HepG2 (cell line): Measurements from ENCODE around the gene INPP5K. TPM values are rescaled to one million over a fixed set of nuclear protein-coding genes. Genes with fewer than 3 reads are reported as not detected.

Experiments used
- ATAC-seq: fragments of 200-7000 bp; cut with Tn5 transposase; 3 replicates; pipeline ENCODE4 v1.9.1; 2020; ENCODE audit warnings: mild to moderate bottlenecking, moderate library complexity
- BruUV-seq: library from RNA; stranded (reverse); fragments of 400-500 nt; replicated peaks from 2 replicates; lab custom pipeline; 2021; lab: Mats Ljungman, UMichigan
- CTCF ChIA-PET: fragments of 300-600 bp; formaldehyde crosslinking; extraction: SDS; loops from one replicate; lab custom pipeline; 2021; ENCODE audit warnings: low total read pairs, inconsistent platforms, low intra/inter-chr PET ratio; lab: Yijun Ruan, JAX
- POLR2A ChIA-PET: fragments of 350-600 bp; sonication (Branson Sonifier 250); formaldehyde crosslinking; loops from one replicate; lab custom pipeline; 2020; ENCODE audit warnings: antibody characterized with exemption, inconsistent platforms; lab: Yijun Ruan, JAX
- DNase-seq: peaks from one replicate; pipeline ENCODE4 v3.0.0-alpha.2; 2015; ENCODE audit warnings: low spot score
- FAIRE-seq: peaks from 3 replicates; lab custom pipeline; 2011; peaks lifted over from hg19 to GRCh38; lab: Jason Lieb, UNC
- H2AFZ ChIP-seq: one replicate; pipeline ENCODE4 v1.6.1; 2011; ENCODE audit warnings: low read length, inconsistent platforms
- H3K27ac ChIP-seq: fragments of 300-600 bp; 3 replicates; pipeline ENCODE4 v1.8.0; 2011; ENCODE audit warnings: mixed run types, mild to moderate bottlenecking, mixed read lengths, low read length, inconsistent platforms; ENCODE audit not compliant: insufficient read depth; ENCODE audit errors: extremely low read length
- H3K27me3 ChIP-seq, 2 experiments: fragments of 200-600 bp in 1 of 2; 2 replicates in 1 of 2; 3 replicates in 1 of 2; pipeline versions ENCODE4 v1.6.0 to v1.8.0; 2011; ENCODE audit warnings: low read length in 2 of 2, mild to moderate bottlenecking in 2 of 2, moderate library complexity in 2 of 2, inconsistent platforms in 1 of 2; ENCODE audit not compliant: insufficient read depth in 2 of 2, control insufficient read depth in 1 of 2
- H3K36me3 ChIP-seq, 2 experiments: fragments of 200-600 bp in 1 of 2; replicated peaks in 1 of 2; 2 replicates in 1 of 2; 3 replicates in 1 of 2; pipeline versions ENCODE4 v1.5.1 to v1.8.0; 2011; ENCODE audit warnings: low read length in 2 of 2, inconsistent platforms in 1 of 2; ENCODE audit not compliant: insufficient read depth in 2 of 2, control insufficient read depth in 1 of 2
- H3K4me1 ChIP-seq: 2 replicates; pipeline ENCODE4 v1.5.1; 2012; ENCODE audit warnings: low read length, inconsistent platforms; ENCODE audit not compliant: insufficient read depth
- H3K4me2 ChIP-seq: 2 replicates; pipeline ENCODE4 v1.6.0; 2011; ENCODE audit warnings: low read depth, low read length, inconsistent platforms
- H3K4me3 ChIP-seq, 3 experiments: fragments of 200-600 bp in 1 of 3; sonication (generic), shearing (Covaris generic) in 1 of 3; replicated peaks in 1 of 3; 2 replicates each; pipeline ENCODE4 v1.5.1; 2011 to 2016; ENCODE audit warnings: low read length in 3 of 3, inconsistent platforms in 2 of 3, low read depth in 2 of 3, mild to moderate bottlenecking in 2 of 3, control low read depth in 1 of 3, mixed read lengths in 1 of 3; ENCODE audit not compliant: insufficient read depth in 1 of 3
- H3K79me2 ChIP-seq: one replicate; pipeline ENCODE4 v1.6.1; 2011; ENCODE audit warnings: low read length, inconsistent platforms; ENCODE audit not compliant: insufficient read depth
- H3K9ac ChIP-seq: 2 replicates; pipeline ENCODE4 v1.6.0; 2011; ENCODE audit warnings: mild to moderate bottlenecking, low read depth, low read length, inconsistent platforms; ENCODE audit not compliant: insufficient read depth
- H3K9me3 ChIP-seq: 2 replicates; pipeline ENCODE4 v1.5.1; 2012; ENCODE audit warnings: mild to moderate bottlenecking, low read length
- H4K20me1 ChIP-seq: 2 replicates; pipeline ENCODE4 v1.6.0; 2011; ENCODE audit warnings: inconsistent platforms, mild to moderate bottlenecking, low read length, moderate library complexity; ENCODE audit not compliant: insufficient read depth
- DMAP1 ChIP-seq: IDR thresholded peaks from 2 replicates; pipeline ENCODE4 v1.6.1; 2016
- HOXA9 ChIP-seq: sonication (generic); formaldehyde crosslinking; IDR thresholded peaks from 2 replicates; pipeline ENCODE4 v1.8.1; 2022; ENCODE audit warnings: missing genetic modification reagents, mild to moderate bottlenecking, moderate library complexity, borderline replicate concordance
- JUNB ChIP-seq: sonication (generic); formaldehyde crosslinking; IDR thresholded peaks from 2 replicates; pipeline ENCODE4 v1.8.0; 2022; ENCODE audit warnings: missing genetic modification reagents, mild to moderate bottlenecking, borderline replicate concordance
- MAFK ChIP-seq, 2 experiments: IDR thresholded peaks in 1 of 2; conservative IDR thresholded peaks in 1 of 2; 2 replicates each; pipeline ENCODE4 v1.6.1; 2011; ENCODE audit warnings: improper control_type of control experiment in 2 of 2, low read length in 2 of 2
- NCOA2 ChIP-seq: sonication (generic); formaldehyde crosslinking; IDR thresholded peaks from 2 replicates; pipeline ENCODE4 v1.8.0; 2022; ENCODE audit warnings: inconsistent platforms
- NFYC ChIP-seq: IDR thresholded peaks from 2 replicates; pipeline ENCODE4 v1.6.1; 2016; ENCODE audit warnings: missing genetic modification reagents, missing compliant biosample characterization
- NR2F6 ChIP-seq, 2 experiments: IDR thresholded peaks; 2 replicates each; pipeline ENCODE4 v1.6.1; 2016; ENCODE audit warnings: antibody characterized with exemption in 1 of 2, mild to moderate bottlenecking in 1 of 2
- RAD21 ChIP-seq: fragments of 450-650 bp; formaldehyde crosslinking; IDR thresholded peaks from 2 replicates; pipeline ENCODE4 v1.5.0; 2020; ENCODE audit warnings: mild to moderate bottlenecking
- RARA ChIP-seq: IDR thresholded peaks from 2 replicates; pipeline ENCODE4 v1.6.1; 2016; ENCODE audit warnings: missing genetic modification reagents, missing compliant biosample characterization
- SRY ChIP-seq: sonication (generic); formaldehyde crosslinking; IDR thresholded peaks from 2 replicates; pipeline ENCODE4 v1.8.0; 2022; ENCODE audit warnings: mild to moderate bottlenecking, missing genetic modification reagents
- ZNF30 ChIP-seq: sonication (generic); formaldehyde crosslinking; IDR thresholded peaks from 2 replicates; pipeline ENCODE4 v1.5.0; 2020; ENCODE audit warnings: mild to moderate bottlenecking, missing genetic modification reagents
- ZNF569 ChIP-seq: sonication (generic); formaldehyde crosslinking; IDR thresholded peaks from 2 replicates; pipeline ENCODE4 v1.5.0; 2020; ENCODE audit warnings: mild to moderate bottlenecking, missing genetic modification reagents, moderate library complexity, borderline replicate concordance
- ZNF790 ChIP-seq: sonication (generic); formaldehyde crosslinking; IDR thresholded peaks from 2 replicates; pipeline ENCODE4 v1.8.0; 2022; ENCODE audit warnings: missing genetic modification reagents, mild to moderate bottlenecking, borderline replicate concordance
- WGBS: methylation state at CpG from one replicate; pipeline ENCODE4 v1.1.6; 2017; ENCODE audit warnings: low lambda C conversion rate; 5-methylcytosine and 5-hydroxymethylcytosine counted together
- in situ Hi-C: cut with HindIII; loops from 2 replicates; pipeline ENCODE4 v1.10.0; 2017; ENCODE audit warnings: low pct_unique_long_range_greater_than_20kb; ENCODE audit not compliant: extremely low pct_ligation_motif_present
- intact Hi-C: fragments of 100-400 bp; cut with micrococcal nuclease; formaldehyde crosslinking; loops from one replicate; pipeline ENCODE4 v1.10.0; 2022; ENCODE audit not compliant: unreplicated experiment
- polyA plus RNA-seq, 8 experiments: library from polyadenylated mRNA; depleted of rRNA in 3 of 8; stranded (reverse) in 7 of 8; unstranded in 1 of 8; fragments of >200 nt; fragmentation: Illumina TruSeq in 4 of 8; extraction: Trizol in 4 of 8; gene quantifications; 2 replicates each; pipeline versions ENCODE4 v1.2.1 to v1.2.3, GENCODE V29; 2011 to 2016; ENCODE audit warnings: low read depth in 4 of 8, missing spikeins in 1 of 8, mixed read lengths in 1 of 8; ENCODE audit not compliant: insufficient read depth in 1 of 8
- total RNA-seq, 5 experiments: library from RNA; depleted of rRNA; stranded (reverse); fragments of >200 nt; fragmentation: Illumina TruSeq; extraction: Trizol; gene quantifications; 2 replicates each; pipeline ENCODE4 v1.2.3, GENCODE V29; 2016; ENCODE audit warnings: low read depth in 1 of 5
- TF ChIP-seq, protein P1 (sequence below): sonication (generic); formaldehyde crosslinking; IDR thresholded peaks from 2 replicates; pipeline ENCODE4 v1.4.0; 2020; ENCODE audit warnings: low read depth, missing genetic modification reagents

The INPP5K gene
- total and polyA plus RNA-seq, 2 of the 13 experiments (the other 11 are each of a cell fraction or from before 2014, with no cell fraction given): 4.8 to 9.6 TPM

DNA sequence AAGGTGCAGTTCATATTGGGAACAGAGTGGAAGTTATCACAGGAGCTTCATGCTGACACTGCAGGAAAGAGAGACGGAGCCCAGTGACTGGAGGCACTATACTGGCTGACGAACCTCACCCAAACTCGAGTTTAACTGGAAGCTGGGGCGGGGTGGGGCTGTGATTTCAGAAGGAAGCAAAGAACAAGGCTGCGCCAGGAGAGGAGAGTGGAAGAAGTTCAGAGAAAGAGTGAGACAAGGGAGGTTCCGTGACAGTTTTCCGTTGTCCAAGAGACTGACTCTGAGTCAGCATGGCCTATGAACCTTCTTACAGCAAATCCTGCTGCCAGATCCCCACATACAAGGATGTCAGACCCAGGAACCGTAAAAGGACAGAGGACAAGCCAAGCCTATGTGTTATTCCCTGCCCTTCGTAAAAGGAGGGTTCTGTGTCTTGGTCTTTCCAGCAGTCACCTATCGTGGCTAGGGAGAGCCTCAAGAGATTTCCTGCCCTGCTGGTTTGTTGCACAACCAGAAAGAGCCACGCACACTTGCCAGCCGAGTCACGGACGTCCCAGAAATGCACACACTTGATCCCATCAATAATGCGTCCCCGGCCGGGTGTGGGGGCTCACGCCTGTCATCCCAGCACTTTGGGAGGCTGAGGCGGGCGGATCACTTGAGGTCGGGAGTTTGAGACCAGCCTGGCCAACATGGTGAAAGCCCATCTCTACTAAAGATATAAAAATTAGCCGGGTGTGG lies 41.1 kb upstream of the INPP5K start:
- no TSS peak for BruUV-seq
- no peak overlapping the region for H3K4me2 ChIP-seq
- in situ Hi-C loops: no loop called here

DNA sequence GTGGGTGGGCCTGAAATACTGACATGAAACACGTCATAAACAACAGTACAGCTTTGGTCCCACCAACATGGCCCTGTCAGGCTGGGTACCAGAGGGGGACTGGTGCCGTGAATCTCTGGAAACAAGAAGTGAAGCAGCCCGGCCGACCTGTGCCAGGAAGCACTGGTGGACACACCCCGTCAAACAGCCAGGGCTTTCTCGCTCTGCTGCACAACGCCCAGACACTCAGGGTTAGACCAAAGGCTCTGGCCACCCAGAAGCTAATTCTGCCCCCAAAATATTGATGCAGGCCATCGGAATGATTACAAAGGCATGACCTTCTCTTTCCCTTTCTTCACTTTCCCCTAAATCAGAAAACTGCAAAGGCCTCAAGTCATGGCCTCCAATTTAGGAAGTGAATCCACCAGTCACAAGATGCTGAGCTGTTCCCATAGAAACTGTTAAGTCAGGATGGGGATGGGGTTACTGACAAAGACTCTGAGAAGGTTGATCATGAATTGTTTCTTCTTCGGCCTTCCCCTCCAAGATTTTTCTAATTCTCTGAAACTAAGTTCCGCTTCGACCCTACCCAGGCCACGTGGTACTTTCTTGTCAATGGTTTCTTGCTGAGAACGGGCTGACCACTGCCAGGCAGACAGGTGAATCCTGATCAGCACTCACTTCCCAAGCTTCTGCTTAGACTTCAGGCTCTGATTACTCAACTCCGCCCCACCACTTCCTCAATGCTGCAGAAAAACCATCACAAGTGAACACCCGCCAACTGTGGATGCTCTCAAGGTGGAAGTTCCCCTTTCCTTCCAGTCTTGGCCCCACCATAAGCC lies 39.4 kb upstream of the INPP5K start:
- BruUV-seq: no TSS peak
- ATAC-seq (no peak), FAIRE-seq (no peak), DNase-seq (no peak)
- intact Hi-C loops (no loop called here), in situ Hi-C loops (no loop called here)
- POLR2A ChIA-PET: no interaction called here
- Histone ChIP-seq H3K4me1 (peaks cover 11% of the 10 kb centered on the region), H4K20me1 (0 out of 2 replicates have a peak, but pooled peaks cover 2% of the 10 kb centered on the region), H3K9me3 (no peaks in the 10 kb centered on the region), H3K4me3 (no peak overlapping the region), H3K27ac (no peak overlapping the region), H3K27me3 (no peaks in the 10 kb centered on the region), H3K36me3 (peaks cover 10 to 49% of the 10 kb centered on the region in 2 experiments), H3K4me2 (no peak overlapping the region), H3K9ac (no peak overlapping the region), H2AFZ (no peak overlapping the region), H3K79me2 (peaks cover 34% of the 10 kb centered on the region)
- CTCF ChIA-PET: no interaction called here
- WGBS: 93% methylated on average over 15 of the region's 15 CpGs
- TF ChIP-seq ZNF30 (CRISPR knock-in tag): no peak
- no peak for TF ChIP-seq RARA (CRISPR knock-in tag)
- TF ChIP-seq, protein P1, sequence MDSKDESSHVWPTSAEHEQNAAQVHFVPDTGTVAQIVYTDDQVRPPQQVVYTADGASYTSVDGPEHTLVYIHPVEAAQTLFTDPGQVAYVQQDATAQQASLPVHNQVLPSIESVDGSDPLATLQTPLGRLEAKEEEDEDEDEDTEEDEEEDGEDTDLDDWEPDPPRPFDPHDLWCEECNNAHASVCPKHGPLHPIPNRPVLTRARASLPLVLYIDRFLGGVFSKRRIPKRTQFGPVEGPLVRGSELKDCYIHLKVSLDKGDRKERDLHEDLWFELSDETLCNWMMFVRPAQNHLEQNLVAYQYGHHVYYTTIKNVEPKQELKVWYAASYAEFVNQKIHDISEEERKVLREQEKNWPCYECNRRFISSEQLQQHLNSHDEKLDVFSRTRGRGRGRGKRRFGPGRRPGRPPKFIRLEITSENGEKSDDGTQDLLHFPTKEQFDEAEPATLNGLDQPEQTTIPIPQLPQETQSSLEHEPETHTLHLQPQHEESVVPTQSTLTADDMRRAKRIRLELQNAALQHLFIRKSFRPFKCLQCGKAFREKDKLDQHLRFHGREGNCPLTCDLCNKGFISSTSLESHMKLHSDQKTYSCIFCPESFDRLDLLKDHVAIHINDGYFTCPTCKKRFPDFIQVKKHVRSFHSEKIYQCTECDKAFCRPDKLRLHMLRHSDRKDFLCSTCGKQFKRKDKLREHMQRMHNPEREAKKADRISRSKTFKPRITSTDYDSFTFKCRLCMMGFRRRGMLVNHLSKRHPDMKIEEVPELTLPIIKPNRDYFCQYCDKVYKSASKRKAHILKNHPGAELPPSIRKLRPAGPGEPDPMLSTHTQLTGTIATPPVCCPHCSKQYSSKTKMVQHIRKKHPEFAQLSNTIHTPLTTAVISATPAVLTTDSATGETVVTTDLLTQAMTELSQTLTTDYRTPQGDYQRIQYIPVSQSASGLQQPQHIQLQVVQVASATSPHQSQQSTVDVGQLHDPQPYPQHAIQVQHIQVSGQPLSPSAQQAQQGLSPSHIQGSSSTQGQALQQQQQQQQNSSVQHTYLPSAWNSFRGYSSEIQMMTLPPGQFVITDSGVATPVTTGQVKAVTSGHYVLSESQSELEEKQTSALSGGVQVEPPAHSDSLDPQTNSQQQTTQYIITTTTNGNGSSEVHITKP (CRISPR knock-in tag): no peak
- no peak for TF ChIP-seq ZNF569 (CRISPR knock-in tag)
- no peak for TF ChIP-seq NR2F6 (IDR thresholded peaks at IDR 0.05)
- no peak for TF ChIP-seq NR2F6 (CRISPR knock-in tag; IDR thresholded peaks at IDR 0.05)
- no peak for TF ChIP-seq NFYC (CRISPR knock-in tag)
- TF ChIP-seq ZNF790 (CRISPR knock-in tag): no peak
- TF ChIP-seq RAD21 (CRISPR knock-in tag): no peak
- TF ChIP-seq SRY (CRISPR knock-in tag): no peak

More for the DNA sequence above, 41.1 kb upstream of the INPP5K start:
- no peak for FAIRE-seq
- Histone ChIP-seq H3K4me1 (peaks cover 17% of the 10 kb centered on the region), H3K27me3 (no peaks in the 10 kb centered on the region), H3K9ac (no peak overlapping the region), H3K9me3 (no peaks in the 10 kb centered on the region), H4K20me1 (peaks cover 8% of the 10 kb centered on the region; the same call in 1 of the 2 replicates), H2AFZ (no peak overlapping the region), H3K79me2 (peaks cover 43% of the 10 kb centered on the region), H3K4me3 (no peak overlapping the region), H3K27ac (no peak overlapping the region), H3K36me3 (peaks cover 4 to 33% of the 10 kb centered on the region in 2 experiments; a peak in 4 of 5 replicates)
- WGBS: 92% methylated on average over 18 of the region's 22 CpGs
- ChIA-PET POLR2A (no interaction called here), CTCF (no interaction called here)
- TF ChIP-seq JUNB (CRISPR knock-in tag) (no peak), MAFK (conservative IDR thresholded peaks at IDR 0.05 in 1 of 2, IDR thresholded peaks at IDR 0.05 in 1 of 2; ENCODE audit: low read length in 2 of 2) (peak; percentile 20 to 53; a peak in 3 of 4 replicates), HOXA9 (CRISPR knock-in tag) (no peak), NCOA2 (CRISPR knock-in tag) (no peak), DMAP1 (CRISPR knock-in tag) (no peak)
- ATAC-seq: no peak
- intact Hi-C loops: no loop called here
- DNase-seq: no peak
